HEK293T (cell line): ENCODE measurements around the gene AANAT.

Experiments used
- CTCF ChIA-PET: fragments of 350-600 bp; formaldehyde crosslinking; extraction: SDS; loops from one replicate; lab custom pipeline; 2021; ENCODE audit warnings: antibody characterized with exemption, inconsistent platforms; lab: Yijun Ruan, JAX
- POLR2A ChIA-PET: fragments of 350-600 bp; formaldehyde crosslinking; extraction: SDS; loops from one replicate; lab custom pipeline; 2020; ENCODE audit warnings: antibody characterized with exemption, inconsistent platforms; lab: Yijun Ruan, JAX
- DNase-seq: peaks from one replicate; pipeline ENCODE4 v3.0.0; 2012; ENCODE audit warnings: mixed read lengths; ENCODE audit errors: extremely low spot score
- ARNT ChIP-seq: fragments of 450-650 bp; IDR thresholded peaks from 2 replicates; pipeline ENCODE4 v1.6.1; 2017; ENCODE audit warnings: mild to moderate bottlenecking
- BHLHE40 ChIP-seq: fragments of 450-650 bp; IDR thresholded peaks from 2 replicates; pipeline ENCODE4 v1.6.1; 2016; ENCODE audit warnings: mild to moderate bottlenecking, moderate library complexity, borderline replicate concordance
- CTBP1 ChIP-seq: fragments of 450-650 bp; IDR thresholded peaks from 2 replicates; pipeline ENCODE4 v1.6.1; 2016; ENCODE audit warnings: borderline replicate concordance
- ELF4 ChIP-seq: fragments of 450-650 bp; IDR thresholded peaks from 2 replicates; pipeline ENCODE4 v1.6.1; 2017; ENCODE audit warnings: antibody characterized with exemption
- FOXA1 ChIP-seq: fragments of 450-650 bp; IDR thresholded peaks from 2 replicates; pipeline ENCODE4 v1.6.1; 2016; ENCODE audit warnings: mild to moderate bottlenecking
- FOXK2 ChIP-seq: fragments of 450-650 bp; IDR thresholded peaks from 2 replicates; pipeline ENCODE4 v1.6.1; 2016; ENCODE audit warnings: mild to moderate bottlenecking
- FOXM1 ChIP-seq: fragments of 450-650 bp; IDR thresholded peaks from 2 replicates; pipeline ENCODE4 v1.6.1; 2017; ENCODE audit warnings: mild to moderate bottlenecking, borderline replicate concordance
- HDGF ChIP-seq: fragments of 450-650 bp; IDR thresholded peaks from 2 replicates; pipeline ENCODE4 v1.6.1; 2017; ENCODE audit warnings: antibody characterized with exemption, borderline replicate concordance
- L3MBTL2 ChIP-seq: fragments of 450-650 bp; conservative IDR thresholded peaks from 2 replicates; pipeline ENCODE4 v1.6.1; 2016; ENCODE audit warnings: mild to moderate bottlenecking
- LEF1 ChIP-seq: fragments of 450-650 bp; IDR thresholded peaks from 2 replicates; pipeline ENCODE4 v1.6.1; 2017; ENCODE audit warnings: mild to moderate bottlenecking, borderline replicate concordance
- NFRKB ChIP-seq: fragments of 450-650 bp; IDR thresholded peaks from 2 replicates; pipeline ENCODE4 v1.6.1; 2016; ENCODE audit warnings: mild to moderate bottlenecking, moderate library complexity
- PKNOX1 ChIP-seq: fragments of 450-650 bp; IDR thresholded peaks from 2 replicates; pipeline ENCODE4 v1.6.1; 2016
- SP1 ChIP-seq: fragments of 450-650 bp; IDR thresholded peaks from 2 replicates; pipeline ENCODE4 v1.6.1; 2017
- SUZ12 ChIP-seq: fragments of 450-650 bp; IDR thresholded peaks from 2 replicates; pipeline ENCODE4 v1.6.1; 2016; ENCODE audit warnings: mild to moderate bottlenecking
- TARDBP ChIP-seq: fragments of 450-650 bp; IDR thresholded peaks from 2 replicates; pipeline ENCODE4 v1.6.1; 2016
- ZNF384 ChIP-seq: fragments of 450-650 bp; IDR thresholded peaks from 2 replicates; pipeline ENCODE4 v1.6.1; 2016

AANAT gene

GRCh38 chr17:76451506-76451905, 15.9 kb upstream of the AANAT start:
- CTCF ChIA-PET, result interaction anchor here (1.0 to 1.1 kb wide), 2 partner anchors 66 to 82 kb away, joined by 3 to 4 read pairs; no protein-coding TSS in a partner anchor
- no peak for TF ChIP-seq ZNF384
- no peak for TF ChIP-seq LEF1
- TF ChIP-seq ELF4, result no peak
- no peak for TF ChIP-seq SUZ12
- no peak for TF ChIP-seq BHLHE40
- TF ChIP-seq PKNOX1, result no peak
- TF ChIP-seq TARDBP, result no peak
- TF ChIP-seq CTBP1, result no peak
- no peak for TF ChIP-seq ARNT
- no peak for TF ChIP-seq FOXM1
- TF ChIP-seq HDGF, result no peak
- no peak for TF ChIP-seq SP1
- no peak for TF ChIP-seq NFRKB
- no peak for TF ChIP-seq FOXA1
- TF ChIP-seq FOXK2, result no peak
- no peak for TF ChIP-seq L3MBTL2
- POLR2A ChIA-PET, result interaction anchor here (0.7 to 2.3 kb wide), 5 partner anchors 13 to 49 kb away, joined by 3 to 8 read pairs (median 4); no protein-coding TSS in a partner anchor
- no peak for DNase-seq

DNA sequence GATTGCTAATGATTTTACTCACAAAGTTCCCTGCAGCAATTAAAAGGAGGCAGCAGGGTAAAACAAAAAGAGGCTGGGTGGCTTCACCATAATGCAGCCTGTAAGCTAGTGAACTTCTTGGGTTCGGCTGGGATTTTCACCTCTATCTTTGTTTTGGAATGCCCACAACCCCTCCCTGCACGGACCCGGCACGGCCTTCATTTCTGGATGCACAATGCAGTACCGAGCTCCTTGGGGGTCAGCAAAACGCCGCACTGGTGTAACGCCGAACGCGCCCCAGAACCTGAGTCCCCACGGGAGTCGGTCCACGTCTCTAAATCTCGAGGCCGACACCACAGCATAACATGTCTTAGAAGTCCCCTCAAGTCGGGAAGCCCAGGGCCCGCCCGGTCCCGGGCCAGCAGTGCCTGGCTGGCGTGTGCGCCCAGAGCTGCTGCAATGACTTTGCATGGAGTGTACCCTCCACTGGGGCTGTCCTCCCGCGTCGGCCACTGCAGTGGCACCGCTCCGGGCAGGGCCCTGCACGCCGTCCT, 15.2 kb upstream of the AANAT start:
- TF ChIP-seq ELF4 (no peak), ARNT (no peak), ZNF384 (no peak), L3MBTL2 (no peak), HDGF (no peak), FOXA1 (no peak), PKNOX1 (no peak), TARDBP (no peak), LEF1 (no peak), BHLHE40 (no peak), SP1 (no peak), CTBP1 (no peak), FOXK2 (no peak), FOXM1 (no peak), NFRKB (no peak), SUZ12 (no peak)
- POLR2A ChIA-PET, result interaction anchor here (0.7 to 2.3 kb wide), 5 partner anchors 14 to 48 kb away, joined by 3 to 8 read pairs (median 4); no protein-coding TSS in a partner anchor
- no peak for DNase-seq
- CTCF ChIA-PET, result interaction anchor here (1.0 to 1.1 kb wide), 2 partner anchors 66 to 82 kb away, joined by 3 to 4 read pairs; no protein-coding TSS in a partner anchor

DNA sequence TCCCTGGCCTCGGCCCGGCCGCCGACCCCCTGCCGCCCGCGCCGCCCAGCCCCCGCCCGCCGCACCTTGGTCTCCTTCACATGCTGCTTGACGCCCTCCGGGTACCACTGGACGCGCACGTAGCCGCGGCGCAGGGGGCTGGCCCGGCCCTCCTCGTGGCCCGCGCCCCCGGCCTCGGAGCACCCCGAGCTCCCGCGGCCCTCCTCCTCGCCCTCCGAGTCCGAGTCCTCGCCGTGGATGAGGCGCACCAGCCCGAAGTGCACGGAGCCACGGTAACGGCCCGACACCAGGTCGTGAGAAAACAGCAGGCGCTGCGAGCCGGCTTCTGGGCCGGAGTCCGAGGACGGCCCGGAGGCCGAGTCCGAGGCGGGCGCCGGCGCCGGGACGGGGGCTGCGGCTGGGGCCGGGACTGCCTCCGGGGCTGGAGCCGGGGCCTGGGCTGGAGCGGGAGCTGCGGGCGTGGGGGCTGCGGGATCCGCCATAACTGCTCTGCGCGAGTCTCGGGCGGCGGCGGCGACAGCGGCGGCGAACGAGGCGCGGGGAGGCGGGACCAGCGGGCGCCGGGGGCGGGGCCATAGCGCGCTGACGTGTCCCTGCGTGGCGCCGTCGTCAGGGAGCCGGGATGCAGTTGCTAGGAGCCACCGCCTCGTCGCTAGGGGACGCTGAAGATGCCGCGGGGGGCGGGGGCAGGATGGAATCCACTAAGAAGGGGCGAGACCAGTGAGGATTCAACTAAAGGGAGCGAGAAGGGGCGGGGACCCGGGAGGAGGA, 14.6 kb upstream of the AANAT start, which contains the start of gene UBE2O:
Gene UBE2O (minus strand): TSS at position 493 of the 771 bp plus-strand sequence. CDS start 11 bp downstream, at position 482.
- DNase-seq, result peak; percentile 99
- peak; percentile 85 for TF ChIP-seq CTBP1
- TF ChIP-seq TARDBP, result no peak
- peak; percentile 31; the same call in 1 of the 2 replicates for TF ChIP-seq FOXM1
- no peak for TF ChIP-seq ELF4
- POLR2A ChIA-PET, result interaction anchor here (0.6 to 2.3 kb wide), 7 partner anchors 14 to 99 kb away, joined by 3 to 8 read pairs (median 3); partner anchors contain the start of gene PRPSAP1
- CTCF ChIA-PET, result interaction anchor here (1.0 to 1.1 kb wide), 3 partner anchors 11 to 83 kb away, joined by 3 to 4 read pairs (median 3); no protein-coding TSS in a partner anchor

DNA sequence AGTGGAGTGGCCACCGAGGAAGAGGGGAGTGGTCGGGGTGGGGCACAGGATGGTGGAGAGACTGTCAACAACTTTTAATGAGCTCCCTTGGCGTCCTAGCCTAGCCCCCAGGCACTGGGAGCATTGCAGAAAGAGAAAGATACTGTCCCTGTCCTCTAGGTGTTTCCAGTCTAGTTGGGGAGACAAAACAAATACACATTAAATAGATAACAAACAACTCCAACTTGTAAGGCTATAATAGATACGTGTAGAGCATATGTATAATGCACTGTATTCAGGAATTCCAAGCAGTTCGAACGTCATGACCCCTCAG, 14.0 kb upstream of the AANAT start:
- POLR2A ChIA-PET, result interaction anchor here (0.6 to 2.3 kb wide), 4 partner anchors 25 to 100 kb away, joined by 3 to 8 read pairs (median 3); partner anchors contain the start of gene PRPSAP1
- CTCF ChIA-PET, result interaction anchor here (0.9 to 1.1 kb wide), 3 partner anchors 11 to 69 kb away, joined by 3 read pairs; partner anchors contain the start of gene SPHK1
- DNase-seq, result no peak
- TF ChIP-seq SP1, result no peak
- no peak for TF ChIP-seq ARNT
- TF ChIP-seq CTBP1, result no peak
- TF ChIP-seq FOXK2, result no peak
- TF ChIP-seq LEF1, result no peak
- no peak for TF ChIP-seq PKNOX1
- no peak for TF ChIP-seq BHLHE40

GRCh38 chr17:76458580-76459490, 8.6 kb upstream of the AANAT start:
- no peak for TF ChIP-seq LEF1
- no peak for TF ChIP-seq ZNF384
- TF ChIP-seq HDGF, result no peak
- no peak for TF ChIP-seq PKNOX1
- DNase-seq, result peak; percentile 46
- ChIA-PET CTCF (interaction anchor here (0.5 to 3.5 kb wide), 19 partner anchors 8 to 711 kb away, joined by 3 to 16 read pairs (median 4); partner anchors contain the start of gene AANAT), POLR2A (interaction anchor here (0.6 to 1.6 kb wide), 4 partner anchors 8 to 213 kb away, joined by 3 to 4 read pairs (median 3); partner anchors contain the start of genes AANAT and RHBDF2)
